Body of pancreas (tissue), 4 donors: ENCODE measurements around the gene TMEM135. TPM values are rescaled to one million over a fixed set of nuclear protein-coding genes. Genes with fewer than 3 reads are reported as not detected.
A peak's percentile ranks its signal among the peaks of the same experiment; 100 is the strongest.

Source experiments
- ATAC-seq: fragments of 150-250 bp; one replicate; pipeline ENCODE4 v1.9.1; 2016
- DNase-seq, 4 donors: peaks; one replicate each; pipeline ENCODE4 v3.0.0-alpha.2; 2019
- H3K27ac ChIP-seq, 4 donors: fragments of 200-600 bp; sonication (generic); 1 replicate in 3 of 4; 2 replicates in 1 of 4; pipeline versions ENCODE4 v1.5.1 to v1.6.1; 2016 to 2019; ENCODE audit warnings: mild to moderate bottlenecking in 1 of 4, mixed read lengths in 1 of 4, moderate library complexity in 1 of 4
- H3K27me3 ChIP-seq, 2 donors: fragments of 200-600 bp; sonication (generic); one replicate each; pipeline ENCODE4 v1.6.0; 2016; ENCODE audit warnings: mild to moderate bottlenecking in 1 of 2
- H3K36me3 ChIP-seq, 2 donors: fragments of 200-600 bp; sonication (generic); replicated peaks in 1 of 2; 2 replicates each; pipeline ENCODE4 v1.5.1; 2016; ENCODE audit warnings: low read depth in 2 of 2; ENCODE audit not compliant: insufficient read depth in 1 of 2
- H3K4me1 ChIP-seq: fragments of 200-600 bp; sonication (generic); one replicate; pipeline ENCODE4 v1.6.0; 2016
- H3K4me3 ChIP-seq, 2 donors: fragments of 200-600 bp; sonication (generic); 1 replicate in 1 of 2; 2 replicates in 1 of 2; pipeline ENCODE4 v1.5.1; 2016 to 2019
- H3K9me3 ChIP-seq, 3 donors: fragments of 200-600 bp; sonication (generic); 1 replicate in 2 of 3; 2 replicates in 1 of 3; pipeline ENCODE4 v1.5.1; 2016
- CTCF ChIP-seq, 7 experiments: fragments of 450-650 bp in 4 of 7; fragments of 200-600 bp in 3 of 7; sonication (generic) in 3 of 7; IDR thresholded peaks; one replicate each; pipeline ENCODE4 v1.5.1; 2016 to 2019; ENCODE audit warnings: antibody characterized with exemption in 7 of 7
- POLR2A ChIP-seq, 3 donors: fragments of 450-650 bp; IDR thresholded peaks; one replicate each; pipeline ENCODE4 v1.6.1; 2016; ENCODE audit warnings: antibody characterized with exemption in 3 of 3, mild to moderate bottlenecking in 2 of 3
- WGBS, 2 donors: methylation state at CpG; one replicate each; pipeline ENCODE4 v1.1.5; 2017; 5-methylcytosine and 5-hydroxymethylcytosine counted together
- intact Hi-C: fragments of 100-400 bp; cut with DNase I; formaldehyde crosslinking; loops from one replicate; pipeline ENCODE4 v1.15.1; 2023
- total RNA-seq, 2 donors: library from RNA; depleted of rRNA; stranded (reverse); fragments of >200 nt; gene quantifications; one replicate each; pipeline ENCODE4 v1.1.0, GENCODE V29; 2016

Gene TMEM135
- total RNA-seq, 2 donors from 2014 or later, result 11.2 to 20.1 TPM

DNA sequence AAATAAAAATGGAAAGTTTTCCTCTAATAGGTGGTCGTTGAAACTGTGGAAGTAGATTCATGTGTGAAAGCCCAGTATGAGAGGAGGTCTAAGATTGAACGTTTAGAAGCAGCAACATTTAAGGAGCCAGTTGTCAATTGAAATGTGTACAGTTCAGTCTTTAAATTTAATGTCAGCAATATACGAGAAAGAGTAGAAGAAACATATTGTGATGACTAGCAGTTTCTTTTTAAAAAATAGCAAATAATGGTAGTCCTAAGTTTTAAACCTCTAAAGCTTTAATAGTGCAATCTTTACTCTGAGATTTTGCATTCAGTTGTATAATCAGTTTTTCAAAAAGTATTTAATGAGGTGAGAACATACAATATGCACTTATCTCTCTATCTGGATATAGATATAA is 44.9 kb downstream of the TMEM135 start:
- Histone ChIP-seq H3K27me3 (no peaks in the 10 kb centered on the region), H3K9me3 (no peaks in the 10 kb centered on the region), H3K4me1 (no peaks in the 10 kb centered on the region), H3K4me3 (no peak overlapping the region), H3K36me3 (no peaks in the 10 kb centered on the region), H3K27ac (no peak overlapping the region)
- ATAC-seq (no peak), DNase-seq (no peak)
- TF ChIP-seq CTCF (IDR thresholded peaks at IDR 0.05) (no peak), POLR2A (IDR thresholded peaks at IDR 0.05) (no peak)
- WGBS, 2 donors, result 53 to 58% methylated on average over 3 of the region's 3 CpGs
- intact Hi-C loops, result no loop called here

DNA sequence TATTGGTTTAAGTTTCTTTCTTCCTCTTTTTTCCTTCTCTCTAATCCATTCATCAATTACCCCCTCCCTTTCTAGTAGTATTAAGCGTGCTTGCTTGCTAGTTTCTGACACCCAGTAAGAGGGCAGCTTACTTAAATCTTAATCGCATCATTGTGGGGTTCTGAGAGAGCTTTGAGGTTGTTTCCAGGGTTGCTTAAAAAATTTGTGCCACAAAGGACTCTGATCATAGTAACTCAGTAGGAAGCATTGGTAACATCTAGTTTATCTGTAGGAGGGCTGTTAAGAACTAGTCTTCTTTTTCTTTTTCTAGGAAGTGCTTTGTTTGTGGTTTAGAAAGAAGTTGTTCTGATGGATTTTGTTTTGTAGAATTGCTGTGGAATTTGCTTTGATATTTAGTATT is 45.3 kb downstream of the TMEM135 start:
- WGBS, 2 donors, result 88 to 94% methylated on average over 2 of the region's 2 CpGs
- intact Hi-C loops, result no loop called here
- no peak for ATAC-seq

GRCh38 chr11:87092159-87092558 is 54.4 kb downstream of the TMEM135 start:
- intact Hi-C loops, result no loop called here
- DNase-seq, result no peak
- no peak overlapping the region for H3K27ac ChIP-seq
- ATAC-seq, result no peak
- H3K9me3 ChIP-seq, result no peaks in the 10 kb centered on the region
- WGBS, 2 donors, result 98 to 99% methylated on average over 2 of the region's 2 CpGs
- no peaks in the 10 kb centered on the region for H3K36me3 ChIP-seq
- no peaks in the 10 kb centered on the region for H3K27me3 ChIP-seq
- TF ChIP-seq POLR2A (IDR thresholded peaks at IDR 0.05) (no peak), CTCF (IDR thresholded peaks at IDR 0.05) (no peak)
- no peaks in the 10 kb centered on the region for H3K4me1 ChIP-seq
- H3K4me3 ChIP-seq, result no peak overlapping the region

More for the DNA sequence above, 45.3 kb downstream of the TMEM135 start:
- Histone ChIP-seq H3K36me3 (no peaks in the 10 kb centered on the region), H3K9me3 (no peaks in the 10 kb centered on the region), H3K4me1 (no peaks in the 10 kb centered on the region), H3K27me3 (no peaks in the 10 kb centered on the region), H3K27ac (no peak overlapping the region), H3K4me3 (no peak overlapping the region)
- DNase-seq, result no peak
- no peak for TF ChIP-seq CTCF (IDR thresholded peaks at IDR 0.05)
- TF ChIP-seq POLR2A (IDR thresholded peaks at IDR 0.05), result no peak

- H3K4me1 ChIP-seq, result no peaks in the 10 kb centered on the region
- H3K4me3 ChIP-seq, result no peak overlapping the region
- no peaks in the 10 kb centered on the region for H3K36me3 ChIP-seq
- TF ChIP-seq POLR2A (IDR thresholded peaks at IDR 0.05), result no peak
- TF ChIP-seq CTCF (IDR thresholded peaks at IDR 0.05), result no peak
- H3K9me3 ChIP-seq, result no peaks in the 10 kb centered on the region
- intact Hi-C loops, result no loop called here
- H3K27ac ChIP-seq, result no peak overlapping the region
- no peaks in the 10 kb centered on the region for H3K27me3 ChIP-seq
- DNase-seq (no peak), ATAC-seq (no peak)
These were observed 54.8 kb downstream of the TMEM135 start for GRCh38 chr11:87092567-87092966.

- H3K27me3 ChIP-seq, result no peaks in the 10 kb centered on the region
- peak; percentile 47 to 67 (median 58) for DNase-seq
- no peak overlapping the region for H3K27ac ChIP-seq
- ATAC-seq, result peak; percentile 76
- intact Hi-C loops, result no loop called here
- H3K4me1 ChIP-seq, result peaks cover 4% of the 10 kb centered on the region
- peak; percentile 19 to 70 (median 64) for TF ChIP-seq CTCF (IDR thresholded peaks at IDR 0.05)
- TF ChIP-seq POLR2A (IDR thresholded peaks at IDR 0.05), result no peak
- 22 to 27% methylated on average over 3 of the region's 3 CpGs for WGBS, 2 donors
- no peak overlapping the region for H3K4me3 ChIP-seq
- H3K36me3 ChIP-seq, result no peaks in the 10 kb centered on the region
- no peaks in the 10 kb centered on the region for H3K9me3 ChIP-seq
These were observed 59.8 kb downstream of the TMEM135 start for GRCh38 chr11:87097582-87097981.
